Dermis microvascular lymphatic vessel endothelial cell (primary cell): Measurements from ENCODE around the gene NFAT5. TPM values are rescaled to one million over a fixed set of nuclear protein-coding genes. Genes with fewer than 3 reads are reported as not detected.

Source experiments
- DNase-seq, 2 donors: peaks; one replicate each; pipeline versions ENCODE4 v3.0.0 to v3.0.0-alpha.2; 2010; ENCODE audit warnings: low read depth in 2 of 2
- total RNA-seq: library from RNA; depleted of rRNA; stranded (reverse); fragments of >200 nt; gene quantifications from 2 replicates; pipeline ENCODE4 v1.2.1, GENCODE V29; 2014

NFAT5 gene
- total RNA-seq, 1 donor from 2014 or later = 22.1 TPM

GRCh38 chr16:69732101-69732500 is 166.3 kb downstream of the NFAT5 start:
- DNase-seq = no peak

DNA sequence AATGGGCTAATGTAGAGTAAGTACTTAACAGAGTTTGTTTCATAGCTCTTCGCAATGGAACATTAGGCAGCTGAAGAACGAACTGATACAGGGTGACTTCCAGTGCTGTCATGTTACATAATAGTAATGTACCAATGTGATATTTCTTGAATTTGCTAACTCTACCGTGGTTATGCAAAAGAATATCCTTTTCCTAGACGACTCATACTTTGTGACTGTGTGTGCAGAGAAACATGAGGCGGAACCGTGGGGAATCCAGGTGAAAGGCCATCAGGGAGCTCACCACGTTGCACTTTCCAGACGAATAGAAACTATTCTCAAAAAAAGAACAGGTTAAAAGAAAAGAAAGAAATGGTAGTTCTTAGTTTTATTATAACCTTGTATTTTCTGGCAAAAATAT is 175.8 kb downstream of the NFAT5 start:
- no peak for DNase-seq

DNA sequence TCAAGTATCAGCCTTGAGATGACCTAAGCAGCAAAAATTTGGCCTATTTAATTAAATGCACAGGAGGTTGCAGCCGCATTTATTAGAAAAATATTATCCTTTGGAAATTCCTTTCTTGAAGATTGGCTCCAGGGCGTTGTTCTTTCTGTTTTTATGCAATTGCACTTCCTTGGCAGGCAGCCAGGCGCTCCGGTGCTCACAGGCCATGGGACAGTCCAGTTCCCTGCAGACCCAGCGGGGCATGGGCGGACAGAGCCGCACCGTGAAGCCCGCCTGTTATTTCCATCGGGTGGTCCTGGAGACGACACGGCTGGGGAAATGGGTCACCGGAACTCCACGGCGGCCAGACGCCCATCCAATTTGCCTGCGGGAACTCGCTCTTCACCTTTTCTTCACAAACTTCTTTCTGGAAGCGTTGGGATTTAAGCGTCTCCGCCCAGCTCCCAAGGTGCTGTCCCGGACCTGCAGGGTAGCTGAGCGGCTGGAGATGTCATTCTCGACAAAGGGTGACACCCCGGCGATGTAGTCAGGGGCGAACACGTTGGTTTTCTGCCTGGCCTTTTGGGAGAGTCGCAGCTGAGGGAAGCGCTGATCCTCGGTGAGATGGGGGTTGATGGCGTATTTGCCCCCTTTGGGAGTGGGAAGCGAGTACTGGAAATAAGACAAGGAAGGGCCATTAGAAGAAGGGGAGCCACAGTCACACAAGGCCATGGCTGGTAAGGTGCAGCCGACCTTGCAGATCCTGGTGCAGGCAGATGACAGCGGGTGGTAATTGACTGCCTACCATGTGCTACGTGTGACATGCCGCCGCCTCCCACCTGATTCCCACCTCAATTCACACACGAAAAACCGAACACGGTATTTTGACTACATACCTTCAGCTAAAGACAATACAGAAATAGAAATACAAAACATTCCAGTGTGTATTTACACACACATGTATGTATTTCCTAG is 176.5 kb downstream of the NFAT5 start:
- peak in 1 of 2 donors; percentile 79 for DNase-seq

- no peak for DNase-seq
These were observed 178.8 kb downstream of the NFAT5 start for GRCh38 chr16:69744363-69745231.

GRCh38 chr16:69745232-69745612 is 179.5 kb downstream of the NFAT5 start:
- no peak for DNase-seq

GRCh38 chr16:69745959-69746358 is 180.2 kb downstream of the NFAT5 start:
- no peak for DNase-seq

GRCh38 chr16:69747115-69747514 is 181.3 kb downstream of the NFAT5 start:
- DNase-seq = no peak

DNA sequence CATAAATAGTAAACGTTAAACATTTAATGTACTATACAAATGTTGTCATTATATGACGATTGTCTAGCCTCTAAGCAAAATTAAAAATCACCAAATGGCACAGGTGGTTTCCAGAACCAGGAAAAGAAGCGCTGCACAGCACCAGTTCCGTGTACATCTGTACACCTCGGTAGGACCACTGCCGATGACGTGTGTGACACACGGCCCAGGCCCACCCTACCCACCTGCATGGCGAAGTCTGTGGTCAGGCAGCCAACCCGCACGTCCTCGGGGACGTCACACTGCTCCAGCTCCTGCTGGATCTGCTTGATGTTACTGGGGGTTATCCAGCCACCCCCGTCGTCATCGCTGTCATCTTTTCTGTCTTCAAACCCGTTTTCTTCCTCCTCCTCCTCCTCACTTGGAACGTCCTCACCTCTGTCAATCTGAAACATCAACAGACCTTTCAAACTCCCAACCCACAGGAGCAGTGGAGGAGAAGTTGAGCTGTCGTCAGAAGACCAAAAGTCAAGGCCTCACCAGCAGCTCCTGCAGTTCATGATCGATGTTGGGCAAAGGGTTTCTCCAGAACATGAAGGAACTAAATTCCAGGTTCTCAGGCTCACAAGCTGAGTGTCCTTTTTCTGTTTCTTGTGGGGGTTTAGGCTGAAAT is 183.1 kb downstream of the NFAT5 start:
- DNase-seq = no peak

- no peak for DNase-seq
These were observed 188.3 kb downstream of the NFAT5 start for GRCh38 chr16:69754143-69754468.

Other genes starting within 250 kb of the NFAT5 start
- gene PDF, start 235.4 kb upstream of the NFAT5 start, total RNA-seq = 10.1 and 13.4 TPM in 2 replicates
- 17.7 and 29.5 TPM in 2 replicates for gene COG8, start 226.4 kb upstream of the NFAT5 start, total RNA-seq
- 22.7 and 23.0 TPM in 2 replicates for gene NIP7, start 226.2 kb upstream of the NFAT5 start, total RNA-seq
- not detected in 2 replicates for gene TMED6, start 214.2 kb upstream of the NFAT5 start, total RNA-seq
- 9.2 and 13.1 TPM in 2 replicates for gene TERF2, start 180.0 kb upstream of the NFAT5 start, total RNA-seq
- 92.6 and 105 TPM in 2 replicates for gene CYB5B, start 141.3 kb upstream of the NFAT5 start, total RNA-seq
- 63.0 and 122 TPM in 2 replicates for gene NQO1, start 160.6 kb downstream of the NFAT5 start, total RNA-seq
- gene NOB1, start 189.0 kb downstream of the NFAT5 start, total RNA-seq = 16.9 and 20.7 TPM in 2 replicates
- gene WWP2, start 196.4 kb downstream of the NFAT5 start, total RNA-seq = 16.9 and 20.1 TPM in 2 replicates